Left renal cortex interstitium (tissue), 4 donors: Measurements from ENCODE around the gene IGFBP2. TPM values are rescaled to one million over a fixed set of nuclear protein-coding genes. Genes with fewer than 3 reads are reported as not detected.

Source experiments
- DNase-seq, 4 donors: peaks; one replicate each; pipeline ENCODE4 v3.0.0-alpha.2; 2013; ENCODE audit warnings: low read depth in 4 of 4, low spot score in 2 of 4, missing footprints in 1 of 4
- polyA plus RNA-seq, 4 donors: library from polyadenylated mRNA; unstranded; fragments of 120-200 nt; gene quantifications; one replicate each; pipeline ENCODE4 v1.2.1, GENCODE V29; 2013; ENCODE audit not compliant: insufficient read length in 4 of 4

Gene IGFBP2
- polyA plus RNA-seq, 4 donors, result 196 to 337 (median 248) TPM

DNA sequence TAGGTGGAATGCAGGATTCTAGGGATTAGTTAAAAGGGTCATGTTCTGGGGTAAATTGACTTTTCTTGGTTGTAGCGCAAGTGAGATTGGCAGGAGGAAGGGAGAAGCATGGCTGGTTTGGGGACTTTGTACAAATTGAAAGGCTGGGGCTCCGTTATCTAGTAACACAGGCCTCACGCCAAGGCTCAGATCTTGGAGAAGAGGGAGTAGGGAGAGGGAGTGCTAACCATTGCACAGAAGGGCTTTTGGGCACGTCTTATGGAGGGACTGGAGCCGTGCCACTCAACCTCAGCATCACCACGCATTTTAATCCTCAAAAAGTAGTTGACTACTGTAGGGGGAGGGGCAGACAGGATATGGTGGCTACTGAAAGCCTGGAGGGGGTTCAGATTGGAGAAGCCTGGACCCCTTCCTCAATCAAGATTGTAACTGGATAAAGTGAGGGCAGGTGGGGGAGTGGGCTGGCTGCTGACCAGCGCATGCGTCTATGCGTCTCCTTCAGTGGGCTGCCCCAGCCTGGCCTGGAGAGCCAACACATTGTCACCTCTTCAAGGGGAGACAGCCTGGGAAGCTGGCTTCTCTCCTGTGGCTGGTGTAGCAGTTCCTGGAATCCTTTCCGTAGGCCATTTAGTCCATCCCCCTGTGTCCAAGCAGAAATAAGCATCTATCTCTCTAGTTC lies 47.9 kb downstream of the IGFBP2 start:
- DNase-seq, result no peak

DNA sequence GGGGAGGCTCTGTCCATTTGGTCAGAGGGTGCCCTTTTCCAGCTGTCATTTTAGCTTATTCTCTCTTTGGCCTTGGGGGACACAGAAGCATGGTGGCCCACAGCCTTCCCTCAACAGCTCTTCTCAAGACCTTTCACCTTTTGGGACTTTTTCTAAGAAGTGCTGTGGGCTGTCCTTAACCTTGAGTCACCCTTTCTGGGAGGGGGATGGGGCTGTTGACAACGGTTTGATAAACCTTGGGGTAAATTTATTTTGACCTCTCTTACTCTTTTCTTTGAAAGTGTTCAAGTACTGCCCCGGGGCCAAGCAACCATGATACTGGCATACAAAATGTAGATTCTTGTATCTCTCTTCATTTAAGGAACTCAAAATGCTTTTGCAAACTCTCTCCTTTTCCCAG lies 48.5 kb downstream of the IGFBP2 start:
- DNase-seq, result no peak

DNA sequence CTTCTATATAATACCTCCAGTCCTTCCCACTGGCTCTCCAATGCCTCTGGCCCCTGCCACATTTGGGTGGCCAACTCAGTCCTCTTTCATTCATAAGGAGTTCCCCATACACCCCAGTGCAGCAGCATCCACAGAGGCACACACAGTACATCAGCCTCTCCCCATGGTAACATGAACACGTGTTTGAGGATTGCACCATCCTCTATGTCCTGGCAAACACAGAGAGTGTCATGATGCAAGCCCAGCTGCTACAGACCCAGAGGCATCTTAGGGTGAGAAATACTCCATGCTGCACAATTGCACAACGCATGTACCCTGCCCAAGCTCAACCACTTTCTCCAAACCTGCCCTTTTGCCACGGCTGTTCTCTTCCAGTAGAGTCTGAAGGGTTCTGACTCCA lies 50.6 kb downstream of the IGFBP2 start:
- DNase-seq, result no peak

GRCh38 chr2:216685327-216685875 lies 52.2 kb downstream of the IGFBP2 start:
- no peak for DNase-seq

- DNase-seq, result no peak
Observed at GRCh38 chr2:216687111-216687510, 53.9 kb downstream of the IGFBP2 start.

DNA sequence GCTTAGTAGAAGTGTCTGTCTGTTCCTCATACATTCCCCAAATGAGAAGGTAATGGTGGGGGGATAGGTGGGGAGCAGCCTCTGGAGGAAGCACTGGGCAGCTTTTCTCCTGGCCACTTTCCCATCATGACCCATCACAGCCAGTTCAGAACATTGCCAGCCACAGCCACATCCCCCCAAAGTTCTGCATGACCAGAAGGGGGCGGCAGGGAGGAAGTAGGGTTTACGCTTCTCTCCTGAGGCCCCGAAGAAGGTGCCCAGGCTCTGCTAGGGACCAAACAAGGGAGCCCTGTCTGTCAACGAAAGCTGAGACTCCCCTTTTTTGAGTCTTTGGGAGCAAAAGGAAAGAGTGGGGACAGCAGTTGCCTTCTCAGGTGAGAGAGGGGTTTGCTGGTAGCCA lies 54.4 kb downstream of the IGFBP2 start:
- no peak for DNase-seq

- DNase-seq, result no peak
Observed at GRCh38 chr2:216688731-216689340, 55.6 kb downstream of the IGFBP2 start.

- DNase-seq, result no peak
Observed at GRCh38 chr2:216689397-216689796, 56.2 kb downstream of the IGFBP2 start.

DNA sequence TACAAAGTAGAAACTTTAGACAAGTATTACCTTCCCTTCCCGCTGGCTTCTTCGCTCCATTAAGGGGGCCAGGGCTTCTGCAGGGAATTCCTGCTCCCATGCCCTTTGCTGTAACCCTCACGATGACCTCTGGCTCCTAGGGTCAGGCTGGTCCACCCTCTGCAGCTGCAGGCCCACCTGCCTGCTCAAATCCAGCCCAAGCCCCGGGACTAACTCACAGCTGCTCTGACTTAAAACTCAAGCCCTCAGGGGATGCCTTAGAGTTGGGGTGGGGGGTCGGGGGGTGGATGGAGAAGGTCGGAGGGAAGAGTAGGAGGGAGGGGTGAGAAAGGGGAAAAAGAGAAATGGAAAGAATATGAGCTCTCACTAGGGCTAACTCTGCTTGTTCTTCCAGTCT lies 57.2 kb downstream of the IGFBP2 start:
- DNase-seq, result no peak

- no peak for DNase-seq
Observed at GRCh38 chr2:216690853-216691741, 57.9 kb downstream of the IGFBP2 start.

DNA sequence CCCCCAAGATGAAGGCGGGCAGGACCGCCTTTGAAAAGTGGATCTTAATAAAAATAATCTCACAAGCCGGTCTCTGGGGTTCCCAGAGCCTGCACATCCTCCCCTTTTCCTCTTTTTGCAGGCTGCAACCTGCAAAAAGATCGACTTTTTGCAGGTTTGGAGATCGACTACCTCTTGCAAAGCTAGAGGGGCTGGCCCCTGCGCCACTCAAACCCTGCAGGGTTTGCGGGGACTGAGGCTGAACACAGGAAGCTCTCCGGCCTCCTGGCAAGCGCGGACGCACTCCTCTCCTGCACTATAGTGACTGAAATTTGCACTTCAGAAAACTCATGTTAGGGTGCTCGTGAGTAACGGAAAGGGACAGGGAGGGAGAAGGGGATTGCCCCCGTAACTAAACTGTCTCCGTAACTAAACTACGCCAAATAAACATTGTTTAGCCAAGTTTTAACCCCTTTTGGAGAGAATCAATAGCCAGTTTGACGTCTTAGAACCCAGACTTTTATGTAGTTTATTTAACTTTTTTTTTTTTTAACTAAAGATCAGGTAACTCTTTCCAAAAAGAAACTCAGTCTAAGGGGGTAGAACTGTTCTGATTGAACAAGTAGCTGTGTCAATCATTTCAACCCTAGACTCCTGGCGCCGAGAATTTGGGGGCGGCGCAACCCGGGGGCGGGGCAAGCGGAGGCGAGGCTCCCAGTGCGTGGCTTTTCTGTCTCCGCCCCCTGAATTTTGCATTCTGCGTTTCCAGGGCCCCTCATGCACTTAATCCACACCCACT lies 59.6 kb downstream of the IGFBP2 start:
- DNase-seq, result peak in 1 of 4 donors; percentile 84

DNA sequence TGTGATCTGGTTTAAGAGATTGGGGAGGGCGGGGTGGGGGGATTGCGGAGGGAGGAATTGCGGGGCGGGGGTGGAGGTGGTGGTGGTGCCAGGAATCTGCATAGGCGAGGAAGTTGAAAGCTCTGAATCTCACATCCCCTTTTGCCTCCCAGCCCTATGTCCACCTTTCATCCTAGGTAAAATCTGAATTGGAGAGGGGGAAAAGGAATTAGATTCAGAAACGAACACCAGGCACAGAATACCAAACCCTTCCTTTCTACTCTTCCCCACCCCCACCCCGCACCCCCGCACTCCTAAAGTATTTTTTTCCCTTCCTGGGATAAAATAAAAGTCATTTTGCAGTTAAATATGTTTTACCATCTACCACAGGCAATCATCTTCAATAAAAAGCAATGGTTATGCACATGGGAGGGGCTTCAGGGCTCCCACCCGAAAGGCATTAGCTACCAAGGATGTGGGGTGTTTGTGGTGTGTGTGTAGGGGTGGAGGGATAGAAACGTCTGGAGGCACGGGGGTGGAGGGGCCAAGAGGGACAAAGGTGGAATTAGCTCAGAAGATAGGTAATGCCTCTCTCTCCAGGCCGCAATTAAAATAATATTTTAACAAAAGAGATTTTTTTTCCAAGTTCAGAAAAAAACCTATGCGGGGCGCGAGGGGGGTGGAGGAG lies 60.3 kb downstream of the IGFBP2 start:
- DNase-seq, result no peak

GRCh38 chr2:216694082-216694825 lies 61.0 kb downstream of the IGFBP2 start:
- no peak for DNase-seq

- DNase-seq, result no peak
Observed at GRCh38 chr2:216694826-216695217, 61.6 kb downstream of the IGFBP2 start.

DNA sequence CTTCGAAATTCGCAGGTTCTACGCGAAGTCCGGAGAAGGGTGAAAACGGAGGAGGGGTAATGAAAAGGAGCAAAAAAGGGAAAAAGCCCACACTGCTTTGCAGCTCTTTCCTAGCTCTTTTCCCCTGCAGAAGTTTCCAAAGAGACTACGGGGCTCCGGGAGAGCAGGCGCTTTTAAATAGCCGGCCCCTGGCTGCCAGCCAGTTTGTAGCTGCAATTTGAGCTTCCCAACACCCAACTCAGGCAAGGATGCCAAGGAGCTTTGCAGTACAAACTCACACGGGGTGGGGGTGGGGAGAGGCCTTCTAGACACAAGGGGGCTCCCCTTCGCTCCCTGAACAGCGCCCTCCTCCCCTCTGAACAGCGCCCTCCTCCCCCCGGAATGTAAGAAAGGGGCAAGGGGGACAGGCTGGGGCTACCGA lies 62.2 kb downstream of the IGFBP2 start, which contains the start of gene IGFBP5:
Gene IGFBP5 (minus strand): TSS at position 149 of the 421 bp plus-strand sequence. CDS start 774 bp downstream, outside the sequence.
- DNase-seq, result peak in 2 of 4 donors; percentile 79 to 93

DNA sequence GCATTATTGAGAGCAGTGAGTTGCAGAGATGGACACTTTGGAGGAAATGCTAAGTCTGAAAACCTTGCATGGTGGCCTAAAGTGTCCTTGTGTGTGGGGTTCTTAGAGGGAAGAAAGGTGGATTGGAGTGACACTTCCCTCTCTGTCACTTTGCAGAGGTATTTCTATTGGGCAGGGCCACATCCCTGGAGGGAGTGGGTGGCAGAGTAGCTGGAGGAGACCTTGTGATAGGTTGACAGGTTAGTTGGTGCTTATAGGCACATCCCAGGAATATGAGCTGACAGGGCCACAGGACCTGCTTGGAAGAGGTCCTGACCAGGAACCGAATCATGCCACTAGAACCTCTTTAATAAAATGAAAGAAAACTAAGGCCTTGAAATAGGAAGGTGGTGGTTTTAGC lies 63.1 kb downstream of the IGFBP2 start:
- no peak for DNase-seq

DNA sequence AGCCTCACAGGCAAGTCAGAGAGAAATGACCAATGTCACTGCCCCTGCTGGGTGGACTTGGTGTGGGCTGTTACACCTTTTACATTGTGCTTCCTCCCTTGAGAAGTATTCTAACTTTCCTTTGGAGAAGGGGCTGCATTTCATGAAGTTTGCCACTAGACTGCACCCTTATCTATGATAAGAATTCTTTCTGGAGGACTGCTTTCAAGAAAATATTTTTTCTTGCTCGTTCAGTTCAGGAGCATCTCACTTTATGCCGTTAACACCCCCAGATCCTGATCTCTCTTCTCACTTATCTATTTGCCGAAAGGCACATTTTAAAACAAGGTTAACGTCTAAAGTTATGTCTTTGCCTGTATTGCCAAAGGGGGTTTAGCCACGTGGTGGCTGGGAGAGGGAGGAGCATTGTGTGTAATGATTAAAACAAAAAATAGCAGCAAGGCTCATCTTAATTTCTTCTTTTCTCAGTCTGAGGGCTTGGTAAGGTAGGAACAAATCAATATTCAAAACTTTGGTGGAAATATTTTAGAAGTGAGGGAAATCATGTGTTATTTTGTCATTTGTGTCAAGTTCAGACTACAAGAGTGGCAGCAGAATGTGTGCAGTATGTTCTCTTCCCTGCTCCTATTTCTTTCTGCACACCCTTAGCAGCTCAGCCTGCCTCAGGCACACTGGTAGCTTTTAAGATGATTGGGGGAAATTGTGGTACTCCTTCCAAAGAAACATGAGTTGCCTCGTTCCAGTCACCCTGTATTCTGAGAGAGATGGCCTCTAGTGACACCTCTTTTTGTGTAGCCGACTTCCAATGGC lies 63.7 kb downstream of the IGFBP2 start:
- no peak for DNase-seq

DNA sequence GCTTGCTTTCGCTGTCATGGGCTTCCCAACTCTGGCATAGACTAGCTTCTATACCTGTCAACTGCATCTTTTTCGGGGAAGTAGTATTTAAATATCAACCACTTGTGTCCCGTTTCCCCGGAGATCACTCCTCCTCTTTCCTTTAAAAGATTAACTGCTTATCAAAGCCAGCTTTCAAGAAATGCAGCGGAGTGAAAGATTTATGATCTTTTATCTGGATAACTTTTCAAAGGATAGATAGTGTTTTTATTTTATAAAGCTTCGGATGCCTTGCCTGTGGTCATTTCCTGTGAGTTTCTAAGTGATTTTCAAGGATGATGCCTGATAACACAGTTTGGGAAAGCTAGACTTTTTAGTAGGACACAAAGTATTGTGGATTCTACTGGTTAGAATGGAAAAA lies 65.1 kb downstream of the IGFBP2 start:
- DNase-seq, result no peak
